IMR-90 (cell line): ENCODE data around the gene ARFIP1.

Source experiments
- CTCF ChIP-seq: conservative IDR thresholded peaks from 2 replicates; pipeline ENCODE4 v1.5.1; 2012; ENCODE audit warnings: mild to moderate bottlenecking, low read depth, low read length, improper control_type of control experiment
- RCOR1 ChIP-seq: IDR thresholded peaks from 2 replicates; pipeline ENCODE4 v1.6.1; 2012; ENCODE audit warnings: mild to moderate bottlenecking, low read length, improper control_type of control experiment; ENCODE audit not compliant: insufficient replicate concordance
- RFX5 ChIP-seq: IDR thresholded peaks from 2 replicates; pipeline ENCODE4 v1.8.0; 2012; ENCODE audit warnings: low read depth, mild to moderate bottlenecking, low read length, moderate library complexity

GRCh38 chr4:152777488-152777887 lies 2.3 kb upstream of the ARFIP1 start:
- no peak for TF ChIP-seq CTCF
- TF ChIP-seq RCOR1: no peak
- no peak for TF ChIP-seq RFX5
